HEK293T (cell line): Measurements from ENCODE around the gene TMEM131L.
A peak's percentile ranks its signal among the peaks of the same experiment; 100 is the strongest.

Experiments used
- CTCF ChIA-PET: fragments of 350-600 bp; formaldehyde crosslinking; extraction: SDS; loops from one replicate; lab custom pipeline; 2021; ENCODE audit warnings: antibody characterized with exemption, inconsistent platforms; lab: Yijun Ruan, JAX
- POLR2A ChIA-PET: fragments of 350-600 bp; formaldehyde crosslinking; extraction: SDS; loops from one replicate; lab custom pipeline; 2020; ENCODE audit warnings: antibody characterized with exemption, inconsistent platforms; lab: Yijun Ruan, JAX
- DNase-seq: peaks from one replicate; pipeline ENCODE4 v3.0.0; 2012; ENCODE audit warnings: mixed read lengths; ENCODE audit errors: extremely low spot score
- ARNT ChIP-seq: fragments of 450-650 bp; IDR thresholded peaks from 2 replicates; pipeline ENCODE4 v1.6.1; 2017; ENCODE audit warnings: mild to moderate bottlenecking
- BHLHE40 ChIP-seq: fragments of 450-650 bp; IDR thresholded peaks from 2 replicates; pipeline ENCODE4 v1.6.1; 2016; ENCODE audit warnings: mild to moderate bottlenecking, moderate library complexity, borderline replicate concordance
- CTBP1 ChIP-seq: fragments of 450-650 bp; IDR thresholded peaks from 2 replicates; pipeline ENCODE4 v1.6.1; 2016; ENCODE audit warnings: borderline replicate concordance
- ELF4 ChIP-seq: fragments of 450-650 bp; IDR thresholded peaks from 2 replicates; pipeline ENCODE4 v1.6.1; 2017; ENCODE audit warnings: antibody characterized with exemption
- FOXA1 ChIP-seq: fragments of 450-650 bp; IDR thresholded peaks from 2 replicates; pipeline ENCODE4 v1.6.1; 2016; ENCODE audit warnings: mild to moderate bottlenecking
- FOXK2 ChIP-seq: fragments of 450-650 bp; IDR thresholded peaks from 2 replicates; pipeline ENCODE4 v1.6.1; 2016; ENCODE audit warnings: mild to moderate bottlenecking
- FOXM1 ChIP-seq: fragments of 450-650 bp; IDR thresholded peaks from 2 replicates; pipeline ENCODE4 v1.6.1; 2017; ENCODE audit warnings: mild to moderate bottlenecking, borderline replicate concordance
- HDGF ChIP-seq: fragments of 450-650 bp; IDR thresholded peaks from 2 replicates; pipeline ENCODE4 v1.6.1; 2017; ENCODE audit warnings: antibody characterized with exemption, borderline replicate concordance
- L3MBTL2 ChIP-seq: fragments of 450-650 bp; conservative IDR thresholded peaks from 2 replicates; pipeline ENCODE4 v1.6.1; 2016; ENCODE audit warnings: mild to moderate bottlenecking
- LEF1 ChIP-seq: fragments of 450-650 bp; IDR thresholded peaks from 2 replicates; pipeline ENCODE4 v1.6.1; 2017; ENCODE audit warnings: mild to moderate bottlenecking, borderline replicate concordance
- NFRKB ChIP-seq: fragments of 450-650 bp; IDR thresholded peaks from 2 replicates; pipeline ENCODE4 v1.6.1; 2016; ENCODE audit warnings: mild to moderate bottlenecking, moderate library complexity
- PKNOX1 ChIP-seq: fragments of 450-650 bp; IDR thresholded peaks from 2 replicates; pipeline ENCODE4 v1.6.1; 2016
- SP1 ChIP-seq: fragments of 450-650 bp; IDR thresholded peaks from 2 replicates; pipeline ENCODE4 v1.6.1; 2017
- SUZ12 ChIP-seq: fragments of 450-650 bp; IDR thresholded peaks from 2 replicates; pipeline ENCODE4 v1.6.1; 2016; ENCODE audit warnings: mild to moderate bottlenecking
- TARDBP ChIP-seq: fragments of 450-650 bp; IDR thresholded peaks from 2 replicates; pipeline ENCODE4 v1.6.1; 2016
- ZNF384 ChIP-seq: fragments of 450-650 bp; IDR thresholded peaks from 2 replicates; pipeline ENCODE4 v1.6.1; 2016

The TMEM131L gene

GRCh38 chr4:153638011-153638410 lies 171.9 kb downstream of the TMEM131L start:
- no peak for DNase-seq
- CTCF ChIA-PET, result no interaction called here
- POLR2A ChIA-PET, result no interaction called here
- TF ChIP-seq ELF4 (no peak), SP1 (no peak), SUZ12 (no peak), HDGF (no peak), BHLHE40 (no peak), FOXK2 (no peak), NFRKB (no peak), ARNT (no peak)

- ChIA-PET POLR2A (no interaction called here), CTCF (no interaction called here)
- DNase-seq, result no peak
- TF ChIP-seq CTBP1 (no peak), LEF1 (no peak), PKNOX1 (no peak), SUZ12 (no peak), BHLHE40 (no peak), FOXM1 (no peak), FOXA1 (no peak), ELF4 (no peak)
Measured at GRCh38 chr4:153638999-153639398, 172.8 kb downstream of the TMEM131L start.

DNA sequence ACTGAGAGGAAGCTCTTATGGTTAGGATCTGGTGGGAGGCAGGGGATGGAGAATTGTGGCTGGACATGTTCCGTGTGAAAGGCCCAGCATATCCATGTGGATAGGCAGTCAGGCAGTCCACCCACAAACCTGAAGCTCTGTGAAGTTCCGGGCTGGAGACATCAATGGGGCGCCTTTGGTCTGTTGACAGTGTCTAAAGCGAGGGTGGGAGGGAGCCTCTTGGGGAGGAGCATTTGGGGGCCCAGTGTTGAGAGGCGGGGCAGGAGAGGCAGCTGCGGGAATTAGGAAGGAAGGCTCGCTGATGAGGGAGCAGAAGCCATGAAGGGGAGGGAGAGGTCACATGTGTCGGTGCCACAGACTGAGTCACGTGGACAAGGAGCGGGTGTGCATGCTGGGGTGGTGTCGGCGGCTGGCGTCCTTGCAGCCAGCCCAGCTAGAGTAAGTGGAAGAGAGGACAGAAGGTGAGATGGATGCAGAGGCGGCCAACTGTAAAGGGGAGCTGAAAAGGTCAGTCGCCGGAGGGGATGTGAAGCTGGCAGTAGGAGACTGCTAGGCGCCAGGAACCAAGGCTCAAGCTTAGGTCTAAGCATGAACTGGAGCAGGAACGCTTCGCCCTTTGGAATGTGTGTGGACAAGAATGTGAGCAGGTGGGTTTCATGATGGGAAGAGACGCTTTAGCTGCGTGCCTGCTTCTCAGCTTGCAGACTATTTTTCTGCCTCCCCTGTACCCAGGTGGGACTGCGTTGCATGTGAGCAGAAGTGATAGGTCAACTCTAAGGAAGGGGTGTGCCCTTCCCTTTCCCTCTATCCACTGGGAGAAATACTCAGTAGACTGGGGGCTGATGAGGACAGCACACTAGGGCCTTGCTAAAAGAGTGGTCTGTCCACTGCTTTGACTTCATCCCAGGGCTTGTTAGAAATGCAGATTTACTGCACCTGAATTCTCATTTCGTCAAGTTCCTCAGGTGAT lies 174.0 kb downstream of the TMEM131L start:
- TF ChIP-seq PKNOX1, result no peak
- TF ChIP-seq ARNT, result no peak
- no peak for TF ChIP-seq LEF1
- TF ChIP-seq ZNF384, result no peak
- TF ChIP-seq BHLHE40, result no peak
- no peak for TF ChIP-seq FOXK2
- no peak for TF ChIP-seq NFRKB
- TF ChIP-seq FOXM1, result no peak
- TF ChIP-seq FOXA1, result no peak
- no peak for TF ChIP-seq HDGF
- TF ChIP-seq ELF4, result no peak
- no peak for TF ChIP-seq SUZ12
- TF ChIP-seq CTBP1, result no peak
- no peak for TF ChIP-seq TARDBP
- no peak for TF ChIP-seq SP1
- TF ChIP-seq L3MBTL2, result no peak
- ChIA-PET POLR2A (no interaction called here), CTCF (interaction anchor here (0.6 kb wide), 1 partner anchor 91 kb away, joined by 3 read pairs; no protein-coding TSS in a partner anchor)
- no peak for DNase-seq

GRCh38 chr4:153641532-153641931 lies 175.4 kb downstream of the TMEM131L start:
- ChIA-PET CTCF (no interaction called here), POLR2A (no interaction called here)
- no peak for DNase-seq

GRCh38 chr4:153643406-153644383 lies 177.5 kb downstream of the TMEM131L start:
- ChIA-PET CTCF (interaction anchor here (0.5 to 2.0 kb wide), 6 partner anchors 9 to 436 kb away, joined by 3 to 12 read pairs (median 4); partner anchors contain the start of gene MND1), POLR2A (interaction anchor here (1.2 kb wide), 1 partner anchor 299 kb away, joined by 5 read pairs; the partner anchor contains the start of gene MND1)
- TF ChIP-seq CTBP1, result no peak
- TF ChIP-seq L3MBTL2, result no peak
- no peak for TF ChIP-seq SP1
- peak; percentile 82 for TF ChIP-seq PKNOX1
- peak; percentile 30; the same call in 1 of the 2 replicates for TF ChIP-seq ELF4
- TF ChIP-seq FOXK2, result no peak
- TF ChIP-seq NFRKB, result no peak
- no peak for TF ChIP-seq ZNF384
- TF ChIP-seq FOXA1, result no peak
- no peak for TF ChIP-seq TARDBP
- no peak for TF ChIP-seq FOXM1
- TF ChIP-seq SUZ12, result no peak
- TF ChIP-seq BHLHE40, result no peak
- TF ChIP-seq HDGF, result no peak
- peak; percentile 49 for DNase-seq

More at GRCh38 chr4:153641532-153641931, 175.4 kb downstream of the TMEM131L start:
- no peak for TF ChIP-seq ELF4
- TF ChIP-seq ZNF384, result no peak
- TF ChIP-seq HDGF, result no peak
